Astrocyte of the spinal cord (primary cell): Measurements from ENCODE around the gene GATAD1.
"Not testable (repeated sequence)": the region's sequence is repeated elsewhere in the genome, so short reads cannot be mapped to it uniquely, and the experiment has no call there.

Experiments
- DNase-seq: peaks from one replicate; pipeline ENCODE4 v3.0.0; 2011; ENCODE audit warnings: low read depth, low spot score
- H3K4me3 ChIP-seq: 2 replicates; pipeline ENCODE4 v1.5.1; 2011; ENCODE audit warnings: low read depth, mild to moderate bottlenecking, low read length, moderate library complexity
- CTCF ChIP-seq: IDR thresholded peaks from 2 replicates; pipeline ENCODE4 v1.5.1; 2012; ENCODE audit warnings: low read depth, mild to moderate bottlenecking, low read length, inconsistent platforms
- in situ Hi-C: cut with HindIII; loops from 2 replicates; pipeline ENCODE4 v1.10.0; 2017; ENCODE audit warnings: low sequenced_read_pairs

The GATAD1 gene

GRCh38 chr7:92409357-92409756 lies 37.9 kb upstream of the GATAD1 start:
- DNase-seq = no peak
- no peak for TF ChIP-seq CTCF
- H3K4me3 ChIP-seq = no peak overlapping the region
- in situ Hi-C loops = no loop called here

- H3K4me3 ChIP-seq, DNase-seq, in situ Hi-C loops: not testable (repeated sequence)
These were observed 37.1 kb upstream of the GATAD1 start for GRCh38 chr7:92410162-92410561.

GRCh38 chr7:92412745-92413144 lies 34.5 kb upstream of the GATAD1 start:
- in situ Hi-C loops = no loop called here
- no peak overlapping the region for H3K4me3 ChIP-seq
- no peak for DNase-seq
- TF ChIP-seq CTCF = no peak

- no peak for TF ChIP-seq CTCF
- DNase-seq = no peak
- H3K4me3 ChIP-seq = no peak overlapping the region
- in situ Hi-C loops = no loop called here
These were observed 33.7 kb upstream of the GATAD1 start for GRCh38 chr7:92413550-92413949.

- H3K4me3 ChIP-seq = no peak overlapping the region
- in situ Hi-C loops = no loop called here
- TF ChIP-seq CTCF = no peak
- no peak for DNase-seq
These were observed 32.1 kb upstream of the GATAD1 start for GRCh38 chr7:92415225-92415624.

- no peak overlapping the region for H3K4me3 ChIP-seq
- no peak for TF ChIP-seq CTCF
- DNase-seq = no peak
- in situ Hi-C loops = no loop called here
These were observed 29.4 kb upstream of the GATAD1 start for GRCh38 chr7:92417913-92418312.

GRCh38 chr7:92421676-92422435 lies 25.4 kb upstream of the GATAD1 start:
- no peak overlapping the region for H3K4me3 ChIP-seq
- no peak for DNase-seq
- no peak for TF ChIP-seq CTCF
- in situ Hi-C loops = no loop called here
